Colonic mucosa (tissue), 4 donors: ENCODE data around the gene SGPP1. TPM values are rescaled to one million over a fixed set of nuclear protein-coding genes. Genes with fewer than 3 reads are reported as not detected.

Source experiments
- DNase-seq: peaks from one replicate; pipeline ENCODE4 v3.0.0-alpha.2; 2020
- H3K27ac ChIP-seq: fragments of 200-600 bp; one replicate; pipeline ENCODE4 v1.8.0; 2021
- H3K27me3 ChIP-seq: fragments of 200-600 bp; one replicate; pipeline ENCODE4 v1.8.0; 2021
- H3K36me3 ChIP-seq: fragments of 200-600 bp; one replicate; pipeline ENCODE4 v1.8.0; 2021
- H3K4me1 ChIP-seq: fragments of 200-600 bp; one replicate; pipeline ENCODE4 v1.8.0; 2021; ENCODE audit warnings: mild to moderate bottlenecking
- H3K4me3 ChIP-seq: fragments of 200-600 bp; one replicate; pipeline ENCODE4 v1.8.0; 2021
- H3K9ac ChIP-seq, 2 donors: one replicate each; pipeline ENCODE4 v1.7.0; 2013; ENCODE audit warnings: control low read depth in 2 of 2, low read depth in 2 of 2, low read length in 2 of 2
- H3K9me3 ChIP-seq: fragments of 200-600 bp; one replicate; pipeline ENCODE4 v1.8.0; 2021
- CTCF ChIP-seq: fragments of 200-600 bp; IDR thresholded peaks from one replicate; pipeline ENCODE4 v1.8.0; 2022; ENCODE audit warnings: antibody characterized with exemption, mild to moderate bottlenecking
- intact Hi-C: fragments of 100-400 bp; cut with DNase I; formaldehyde crosslinking; loops from one replicate; pipeline ENCODE4 v1.14.1; 2022
- total RNA-seq, 2 donors: library from RNA; stranded (reverse); fragmentation: NEBNext Ultra II Directional in 1 of 2; extraction: Animal tissue kit (Norgen Biotek cat#: 25700) in 1 of 2; gene quantifications; one replicate each; pipeline ENCODE4 v1.2.1, GENCODE V29; 2021
- donor health status: healthy.
- donor health status: DM: no; HTN: no; CAD: no.
- donor health status: DM: no; HTN: no; CAD: no.

The SGPP1 gene
- 10 to 100 TPM; 10.5 to 20.0 TPM for total RNA-seq

- intact Hi-C loops, result no loop called here
Measured at GRCh38 chr14:63727736-63728728, at the start of gene SGPP1. Gene SGPP1, minus strand, starts transcription at chr14:63728065. Its CDS starts 121 bp downstream, at chr14:63727944.

GRCh38 chr14:63777024-63777423 lies 49.2 kb upstream of the SGPP1 start:
- H3K9me3 ChIP-seq, result no peaks in the 10 kb centered on the region
- H3K27ac ChIP-seq, result no peak overlapping the region
- H3K36me3 ChIP-seq, result no peaks in the 10 kb centered on the region
- no peak overlapping the region for H3K9ac ChIP-seq
- no peak overlapping the region for H3K4me3 ChIP-seq
- DNase-seq, result no peak
- no peaks in the 10 kb centered on the region for H3K27me3 ChIP-seq
- TF ChIP-seq CTCF, result no peak
- intact Hi-C loops, result loop anchor here (10.0 kb wide), 1 partner anchor 392 kb away; no protein-coding TSS in a partner anchor
- no peaks in the 10 kb centered on the region for H3K4me1 ChIP-seq

More at GRCh38 chr14:63727736-63728728, at the start of gene SGPP1:
- TF ChIP-seq CTCF, result no peak
- Histone ChIP-seq H3K27me3 (no peaks in the 10 kb centered on the region), H3K4me1 (no peaks in the 10 kb centered on the region), H3K4me3 (peak within 1 kb of the TSS; percentile 89), H3K36me3 (no peaks in the 10 kb centered on the region), H3K9ac (peak within 1 kb of the TSS; percentile 96 to 97), H3K9me3 (no peaks in the 10 kb centered on the region), H3K27ac (peak within 1 kb of the TSS; percentile 87)
- DNase-seq, result peak; percentile 76

- Histone ChIP-seq H3K9ac (no peak overlapping the region), H3K36me3 (no peaks in the 10 kb centered on the region), H3K4me3 (no peak overlapping the region), H3K9me3 (no peaks in the 10 kb centered on the region), H3K4me1 (no peaks in the 10 kb centered on the region), H3K27me3 (no peaks in the 10 kb centered on the region), H3K27ac (no peak overlapping the region)
- DNase-seq, result no peak
- intact Hi-C loops, result loop anchor here (5.0 to 10.0 kb wide), 2 partner anchors 141 to 389 kb away; no protein-coding TSS in a partner anchor
- no peak for TF ChIP-seq CTCF
Measured at GRCh38 chr14:63773504-63773903, 45.6 kb upstream of the SGPP1 start.

GRCh38 chr14:63770187-63770807 lies 42.4 kb upstream of the SGPP1 start:
- H3K36me3 ChIP-seq, result no peaks in the 10 kb centered on the region
- no peak overlapping the region for H3K4me3 ChIP-seq
- no peaks in the 10 kb centered on the region for H3K9me3 ChIP-seq
- DNase-seq, result peak; percentile 55
- intact Hi-C loops, result loop anchor here (5.0 to 10.0 kb wide), 2 partner anchors 138 to 385 kb away; no protein-coding TSS in a partner anchor
- H3K27me3 ChIP-seq, result no peaks in the 10 kb centered on the region
- H3K4me1 ChIP-seq, result no peaks in the 10 kb centered on the region
- no peak overlapping the region for H3K27ac ChIP-seq
- no peak overlapping the region for H3K9ac ChIP-seq
- TF ChIP-seq CTCF, result peak; percentile 66

- DNase-seq, result no peak
- Histone ChIP-seq H3K4me1 (no peaks in the 10 kb centered on the region), H3K36me3 (no peaks in the 10 kb centered on the region), H3K27ac (no peak overlapping the region), H3K9ac (no peak overlapping the region), H3K27me3 (no peaks in the 10 kb centered on the region), H3K9me3 (no peaks in the 10 kb centered on the region), H3K4me3 (no peak overlapping the region)
- intact Hi-C loops, result no loop called here
- TF ChIP-seq CTCF, result no peak
Measured at GRCh38 chr14:63766611-63767010, 38.7 kb upstream of the SGPP1 start.
